ENCODE measurements around the gene APBB3.
A peak's percentile ranks its signal among the peaks of the same experiment; 100 is the strongest.
"Not testable (repeated sequence)": the region's sequence is repeated elsewhere in the genome, so short reads cannot be mapped to it uniquely, and the experiment has no call there.

Gene APBB3, protein sequence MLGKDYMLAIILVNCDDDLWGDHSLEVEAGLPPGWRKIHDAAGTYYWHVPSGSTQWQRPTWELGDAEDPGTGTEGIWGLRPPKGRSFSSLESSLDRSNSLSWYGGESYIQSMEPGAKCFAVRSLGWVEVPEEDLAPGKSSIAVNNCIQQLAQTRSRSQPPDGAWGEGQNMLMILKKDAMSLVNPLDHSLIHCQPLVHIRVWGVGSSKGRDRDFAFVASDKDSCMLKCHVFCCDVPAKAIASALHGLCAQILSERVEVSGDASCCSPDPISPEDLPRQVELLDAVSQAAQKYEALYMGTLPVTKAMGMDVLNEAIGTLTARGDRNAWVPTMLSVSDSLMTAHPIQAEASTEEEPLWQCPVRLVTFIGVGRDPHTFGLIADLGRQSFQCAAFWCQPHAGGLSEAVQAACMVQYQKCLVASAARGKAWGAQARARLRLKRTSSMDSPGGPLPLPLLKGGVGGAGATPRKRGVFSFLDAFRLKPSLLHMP

DNA sequence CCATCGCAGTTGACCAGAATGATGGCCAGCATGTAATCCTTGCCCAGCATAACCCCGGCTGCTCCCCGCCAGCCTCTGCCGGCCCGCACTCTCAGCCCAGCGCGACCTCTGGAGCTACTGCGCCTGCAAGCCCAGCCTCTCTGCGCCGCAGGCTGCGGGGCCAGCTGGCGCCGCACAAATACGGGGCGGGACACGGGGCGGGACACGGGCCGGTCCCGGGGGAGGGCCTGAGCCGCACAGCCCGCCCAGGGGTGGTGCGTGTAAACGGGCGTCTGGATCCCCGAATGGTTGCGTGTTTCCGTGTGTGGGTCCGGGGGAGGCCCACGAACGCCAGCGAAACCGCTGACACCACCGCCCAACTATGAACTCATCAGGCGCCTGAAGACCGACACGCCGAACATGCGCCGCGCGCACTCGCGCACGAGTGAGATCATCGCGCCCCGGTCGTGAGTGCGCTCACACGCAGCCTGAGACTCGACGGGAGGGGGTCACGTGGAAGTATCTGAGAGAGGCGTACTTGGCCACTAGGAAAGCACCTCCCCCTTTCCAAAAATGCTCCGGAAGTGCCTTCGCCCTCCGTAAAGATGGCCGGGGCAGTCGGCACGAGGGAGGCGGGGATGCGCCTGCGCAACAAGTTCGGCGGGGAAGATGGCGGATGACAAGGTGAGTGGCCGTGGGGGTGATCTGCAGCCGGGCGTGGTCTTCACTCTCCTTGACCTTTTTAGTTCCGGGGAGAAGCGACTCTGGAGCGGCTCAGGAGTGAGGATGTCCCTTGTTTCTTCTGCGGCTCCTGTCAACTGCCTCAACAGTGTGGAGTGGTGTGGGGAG lies at the start of gene APBB3, which contains the start of gene SLC35A4:
TSS of gene APBB3 (minus strand) at position 403 of the 828 bp plus-strand sequence. CDS start at position 50, 353 bp downstream.
TSS of gene SLC35A4 (plus strand) at position 633 of the 828 bp plus-strand sequence. CDS start 2,342 bp downstream, outside the sequence.
- peak; percentile 87 for DNase-seq

DNA sequence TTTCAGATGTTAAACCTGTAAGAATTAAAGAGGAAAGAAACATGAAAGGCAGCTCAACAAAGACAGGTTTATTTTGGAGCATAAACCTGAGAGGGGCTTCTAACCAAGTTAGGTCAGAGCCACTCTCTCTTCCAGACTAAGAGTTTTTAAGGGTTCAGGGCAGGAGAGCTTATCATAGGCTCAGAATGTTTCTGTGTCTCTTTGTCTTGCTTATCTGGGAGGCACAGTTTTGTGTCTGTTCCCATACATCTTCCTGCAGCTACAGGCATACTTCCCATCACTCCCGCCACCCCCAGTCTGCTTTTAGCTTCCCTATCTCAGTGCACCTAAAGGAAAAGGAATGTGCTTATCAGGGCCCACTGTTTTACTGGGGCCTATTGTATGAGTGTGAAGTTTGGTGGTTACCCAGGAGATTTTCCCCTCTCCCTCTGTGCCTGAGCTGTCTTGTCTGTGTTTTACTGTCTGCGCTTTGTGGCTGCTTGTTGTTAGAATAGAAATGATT lies 46.7 kb upstream of the APBB3 start:
- no peak for DNase-seq

DNA sequence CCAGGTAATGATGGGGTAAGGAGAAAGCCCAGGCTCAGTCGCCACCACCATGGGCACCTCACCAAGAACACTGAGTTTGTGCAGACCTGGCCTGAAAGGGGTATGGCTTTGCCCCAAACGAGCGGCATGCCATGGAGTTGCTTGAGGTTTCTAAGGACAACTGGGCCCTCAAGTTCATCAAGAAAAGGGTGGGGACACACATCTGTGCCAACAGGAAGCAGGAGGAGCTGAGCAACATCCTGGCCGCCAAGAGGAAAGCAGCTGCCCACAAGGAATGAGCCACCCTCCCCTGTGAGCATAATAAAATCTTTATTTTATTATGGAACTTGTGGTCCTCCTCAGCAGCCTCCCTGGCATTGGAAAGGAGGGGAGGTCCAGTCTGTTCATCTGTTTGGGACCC lies 44.7 kb upstream of the APBB3 start:
- DNase-seq = no peak

DNA sequence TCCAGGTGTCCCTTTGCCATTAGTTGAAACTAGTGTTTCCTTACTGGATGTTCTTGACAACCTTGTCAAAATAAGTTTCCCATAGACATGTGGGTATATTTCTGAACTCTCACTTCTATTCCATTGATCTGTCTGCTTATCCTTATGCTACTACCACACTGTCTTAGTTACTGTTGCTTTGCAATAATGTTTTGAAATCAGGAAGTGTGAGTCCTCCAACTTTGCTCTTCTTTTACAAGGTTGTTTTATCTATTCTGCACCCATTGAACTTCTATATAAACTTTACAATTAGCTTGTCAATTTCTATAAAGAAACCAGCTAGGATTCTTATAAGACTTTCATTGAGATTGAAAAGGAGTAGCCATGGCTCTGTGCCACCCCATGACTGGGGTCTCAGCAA lies 44.3 kb upstream of the APBB3 start:
- no peak for DNase-seq

DNA sequence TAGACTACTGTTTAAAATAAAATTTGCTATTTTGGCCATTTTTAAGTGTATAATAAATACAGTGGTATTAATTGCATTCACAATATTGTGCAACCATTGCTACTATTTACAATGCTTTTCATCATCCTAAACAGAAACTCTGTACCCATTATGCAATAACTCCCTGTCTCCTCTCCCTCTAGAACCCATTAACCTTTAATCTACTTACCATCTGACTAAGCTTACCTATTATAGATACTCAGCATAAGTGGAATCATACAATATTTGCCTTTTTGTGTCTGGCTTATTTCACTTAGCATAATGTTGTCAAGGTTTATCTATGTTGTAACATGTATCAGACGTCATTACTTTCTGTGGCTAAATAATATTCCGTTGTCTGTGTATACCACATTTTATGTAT lies 42.6 kb upstream of the APBB3 start:
- no peak for DNase-seq

DNA sequence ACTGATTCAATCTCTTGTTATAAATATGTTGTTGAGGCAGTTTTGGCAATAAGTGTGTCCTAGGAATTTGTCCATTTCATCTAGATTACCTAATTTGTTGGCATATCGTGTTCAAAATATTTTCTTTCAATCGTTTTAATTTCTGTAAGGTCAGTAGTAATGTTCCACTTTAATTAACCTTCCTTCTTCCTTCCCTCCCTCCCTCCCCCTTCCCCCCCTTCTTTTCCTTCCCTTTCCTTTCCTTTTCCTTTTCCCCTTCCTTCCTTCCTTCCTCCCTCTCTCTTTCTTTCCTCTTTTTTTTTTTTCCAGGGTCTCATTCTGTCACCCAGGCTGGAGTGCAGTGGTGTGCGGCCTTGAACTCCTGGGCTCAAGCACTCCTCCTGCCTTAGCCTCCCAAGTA lies 41.5 kb upstream of the APBB3 start:
- DNase-seq = no peak

DNA sequence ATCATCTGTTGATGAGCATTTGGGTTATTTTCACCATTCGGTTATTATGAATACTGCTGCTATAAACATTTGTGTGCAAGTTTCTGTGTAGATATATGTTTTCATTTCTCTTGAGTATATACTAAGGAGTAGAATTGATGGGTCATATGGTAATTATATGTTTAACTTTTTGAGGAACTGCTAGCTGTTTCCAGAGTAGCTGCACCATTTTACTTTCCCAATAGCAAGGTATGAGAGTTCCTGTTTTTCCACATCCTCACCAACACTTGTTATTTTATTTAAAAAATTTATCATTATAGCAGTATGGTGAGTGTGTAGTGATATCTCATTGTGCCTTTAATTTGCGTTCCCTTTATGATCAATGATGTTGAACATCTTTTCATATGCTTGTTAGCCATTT lies 39.3 kb upstream of the APBB3 start:
- DNase-seq = no peak

DNA sequence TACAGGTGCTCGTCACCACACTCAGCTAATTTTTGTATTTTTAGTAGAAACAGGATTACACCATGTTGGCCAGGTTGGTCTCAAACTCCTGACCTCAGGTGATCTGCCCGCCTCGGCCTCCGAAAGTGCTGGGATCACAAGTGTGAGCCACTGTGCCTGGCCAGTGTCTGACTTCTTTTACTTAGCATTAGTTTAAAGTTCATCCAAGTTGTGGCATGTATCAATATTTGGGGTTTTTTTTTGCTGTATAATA lies 39.0 kb upstream of the APBB3 start:
- DNase-seq = not testable (repeated sequence)

DNA sequence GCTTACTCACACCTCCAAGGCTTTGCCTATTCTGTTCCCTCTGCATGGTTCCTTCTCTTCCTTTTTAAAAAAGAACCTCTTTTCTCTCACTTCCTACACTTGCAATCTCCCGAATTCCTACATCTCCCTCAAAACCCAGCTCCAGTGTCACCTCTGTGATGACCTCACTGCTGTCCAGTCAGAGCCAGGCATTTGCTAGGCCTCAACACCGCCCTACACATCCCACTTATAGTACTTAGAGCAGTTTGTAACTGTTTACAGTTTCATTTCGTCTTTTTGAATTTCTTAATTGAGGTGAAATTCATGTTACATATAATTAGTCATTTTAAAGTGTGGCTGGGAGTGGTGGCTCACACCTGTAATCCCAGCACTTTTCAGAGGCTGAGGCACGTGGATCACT lies 37.7 kb upstream of the APBB3 start:
- DNase-seq = no peak

DNA sequence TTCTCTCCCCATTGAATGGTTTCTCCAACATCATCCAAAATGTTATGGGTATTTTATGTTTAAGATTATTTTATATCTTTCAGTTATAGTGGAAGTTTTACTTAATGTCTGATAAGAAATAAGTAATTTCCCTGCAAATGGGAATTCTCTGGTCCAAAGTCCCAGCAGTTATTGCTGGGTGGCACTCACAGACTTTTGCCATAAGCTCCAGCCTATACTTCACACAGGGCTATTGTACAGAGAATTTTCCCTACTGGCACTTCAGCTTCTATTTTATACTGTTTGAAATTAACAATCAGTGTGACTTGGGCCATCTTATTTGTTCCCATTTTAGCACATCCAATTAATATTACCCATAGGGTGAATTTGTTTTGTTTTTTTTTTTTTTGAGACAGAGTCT lies 35.7 kb upstream of the APBB3 start:
- no peak for DNase-seq

DNA sequence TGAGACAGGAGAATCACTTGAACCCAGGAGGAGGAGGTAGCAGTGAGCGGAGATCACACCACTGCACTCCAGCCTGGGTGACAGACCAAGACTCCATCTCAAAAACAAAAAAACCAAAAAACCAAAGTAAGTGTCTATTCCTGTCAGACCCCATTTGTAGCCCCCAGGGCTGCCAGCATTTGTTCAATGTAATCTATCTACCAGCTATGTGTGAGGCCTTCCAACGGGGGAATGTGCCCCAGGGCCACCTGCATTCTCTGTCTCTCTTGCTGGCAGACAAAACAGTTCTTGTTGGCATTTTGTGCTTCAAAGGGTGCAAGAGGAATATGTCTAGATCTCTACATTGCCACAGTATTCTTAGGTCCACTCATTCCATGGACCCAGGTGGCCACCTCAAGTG lies 34.4 kb upstream of the APBB3 start:
- no peak for DNase-seq

DNA sequence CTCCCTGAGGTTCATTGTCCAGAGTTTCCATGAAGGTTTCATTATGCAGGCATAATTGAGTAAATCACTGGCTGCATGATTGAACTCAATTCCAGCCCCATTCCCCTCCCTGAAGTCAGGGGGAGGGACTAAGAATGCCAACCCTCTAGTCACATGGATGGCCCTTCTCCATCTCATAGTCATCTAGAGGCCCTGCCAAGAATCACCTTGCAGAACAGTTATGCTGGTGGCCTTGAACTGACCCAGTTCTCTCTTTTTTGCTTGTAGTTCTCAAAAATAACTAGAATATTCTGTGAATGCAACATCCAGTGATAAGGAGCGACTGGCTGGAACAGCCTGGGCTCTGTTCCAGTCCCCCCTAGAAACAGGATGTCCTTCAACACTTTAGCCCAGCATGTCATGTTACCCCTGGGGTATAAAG lies 31.9 kb upstream of the APBB3 start:
- no peak for DNase-seq

DNA sequence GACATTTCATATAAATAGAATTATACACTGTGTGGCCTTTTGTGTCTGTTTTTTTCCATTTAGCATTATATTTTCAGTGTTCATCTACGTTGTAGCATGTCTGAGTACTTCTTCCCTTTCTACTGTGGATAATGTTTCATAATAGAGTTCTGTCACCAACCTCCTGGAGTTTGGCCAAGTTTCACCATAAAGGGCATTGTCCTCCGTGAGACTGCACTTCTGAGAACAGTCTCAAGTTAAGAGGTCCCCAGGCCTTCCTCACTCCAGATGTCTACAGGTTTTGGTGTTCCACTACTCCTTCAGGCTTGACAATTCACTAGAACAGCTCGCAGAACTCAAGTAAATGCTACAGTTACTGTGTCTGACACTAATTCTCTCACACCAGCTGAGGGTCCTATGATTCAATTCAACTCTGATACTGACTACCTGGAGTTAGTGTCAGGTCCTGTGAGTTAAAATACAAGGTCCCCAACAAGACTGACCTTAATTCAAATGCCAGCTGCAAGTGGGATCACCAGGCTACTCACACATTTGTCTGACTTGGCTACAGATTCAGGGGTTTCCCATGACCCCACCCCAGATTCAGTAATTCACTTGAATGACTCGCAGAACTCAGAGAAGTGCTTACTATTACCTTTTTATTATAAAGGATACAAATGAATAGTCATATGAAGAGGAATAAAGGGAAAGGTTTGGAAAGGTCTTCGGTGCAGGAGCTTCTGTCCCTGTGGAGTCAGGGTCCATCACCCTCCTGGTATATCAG lies 31.3 kb upstream of the APBB3 start:
- no peak for DNase-seq

DNA sequence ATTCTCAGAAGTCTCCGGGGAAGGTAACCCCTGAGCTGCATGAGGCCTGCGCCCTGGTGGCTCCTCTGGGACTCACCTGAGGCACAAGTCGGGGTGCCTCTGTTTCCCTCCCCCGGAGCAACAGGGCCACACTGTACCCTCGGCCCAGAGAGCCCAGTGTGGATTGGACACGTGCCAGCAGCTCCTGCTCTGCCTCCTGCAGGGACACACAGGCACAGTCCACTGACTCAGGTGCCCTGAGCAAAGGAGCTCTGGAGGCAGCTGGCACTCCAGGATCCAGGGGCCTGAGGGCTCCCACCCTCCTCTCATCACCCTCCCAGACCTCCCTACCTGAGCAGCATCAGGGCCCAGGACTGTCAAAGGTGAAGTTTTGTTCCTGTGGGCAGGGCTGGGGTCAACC lies 29.8 kb upstream of the APBB3 start:
- DNase-seq = no peak

DNA sequence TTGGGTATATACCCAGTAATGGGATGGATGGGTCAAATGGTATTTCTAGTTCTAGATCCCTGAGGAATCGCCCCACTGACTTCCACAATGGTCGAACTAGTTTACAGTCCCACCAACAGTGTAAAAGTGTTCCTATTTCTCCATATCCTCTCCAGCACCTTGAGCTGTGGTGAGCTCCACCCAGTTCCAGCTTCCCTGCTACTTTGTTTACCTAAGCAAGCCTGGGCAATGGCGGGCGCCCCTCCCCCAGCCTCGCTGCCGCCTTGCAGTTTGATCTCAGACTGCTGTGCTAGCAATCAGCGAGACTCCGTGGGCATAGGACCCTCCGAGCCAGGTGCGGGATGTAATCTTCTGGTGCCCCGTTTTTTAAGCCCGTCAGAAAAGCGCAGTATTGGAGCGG lies 28.7 kb upstream of the APBB3 start:
- not testable (repeated sequence) for DNase-seq

DNA sequence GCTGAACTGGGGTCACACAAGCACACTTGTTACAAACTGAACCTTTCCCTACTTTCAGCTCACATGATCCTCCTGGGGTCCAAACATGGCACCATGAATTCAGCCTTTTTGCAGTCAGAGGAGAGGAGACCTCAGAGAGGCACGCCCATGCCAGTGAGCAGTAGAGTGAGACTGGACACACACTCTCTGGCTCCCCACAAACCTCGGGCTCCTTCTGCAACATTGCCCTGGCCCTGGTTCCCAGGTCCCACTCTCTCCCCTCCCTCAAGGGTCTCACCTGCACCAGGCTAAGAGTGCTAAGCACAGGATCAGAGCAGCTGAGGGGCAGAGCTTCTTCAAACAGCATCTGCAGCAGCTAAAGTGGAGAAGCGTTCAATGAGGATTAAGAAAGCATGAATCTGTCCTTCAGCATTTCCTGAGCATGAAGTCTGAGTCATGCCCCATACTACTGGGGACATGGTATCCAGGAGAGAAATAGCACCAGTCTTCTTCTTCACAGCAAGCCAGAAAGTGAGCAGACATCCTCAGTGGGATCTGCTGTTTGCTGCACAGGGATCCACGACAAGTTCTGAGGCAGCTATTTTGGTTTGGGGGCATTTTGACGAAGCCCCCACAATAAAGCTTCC lies 27.5 kb upstream of the APBB3 start:
- no peak for DNase-seq

DNA sequence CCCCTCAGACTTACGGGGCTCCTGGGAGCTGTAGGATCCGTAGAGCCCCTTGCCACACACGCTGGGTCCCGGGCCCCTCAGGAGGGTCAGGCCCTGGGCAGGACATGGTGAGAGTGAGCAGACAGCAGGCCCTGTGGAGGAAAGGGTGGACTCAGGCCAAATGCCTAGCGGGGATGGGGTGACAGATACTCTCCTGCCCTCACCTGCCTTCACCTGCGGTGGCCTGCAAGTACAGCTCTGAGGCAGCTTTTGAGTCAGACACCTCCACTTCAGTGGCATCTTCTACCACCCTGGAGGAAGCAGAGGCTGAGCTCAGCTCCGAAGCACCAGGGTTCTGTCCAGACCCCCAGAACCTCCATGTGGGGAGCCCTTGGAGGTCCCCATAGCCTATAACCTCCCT lies 26.5 kb upstream of the APBB3 start:
- DNase-seq = no peak

DNA sequence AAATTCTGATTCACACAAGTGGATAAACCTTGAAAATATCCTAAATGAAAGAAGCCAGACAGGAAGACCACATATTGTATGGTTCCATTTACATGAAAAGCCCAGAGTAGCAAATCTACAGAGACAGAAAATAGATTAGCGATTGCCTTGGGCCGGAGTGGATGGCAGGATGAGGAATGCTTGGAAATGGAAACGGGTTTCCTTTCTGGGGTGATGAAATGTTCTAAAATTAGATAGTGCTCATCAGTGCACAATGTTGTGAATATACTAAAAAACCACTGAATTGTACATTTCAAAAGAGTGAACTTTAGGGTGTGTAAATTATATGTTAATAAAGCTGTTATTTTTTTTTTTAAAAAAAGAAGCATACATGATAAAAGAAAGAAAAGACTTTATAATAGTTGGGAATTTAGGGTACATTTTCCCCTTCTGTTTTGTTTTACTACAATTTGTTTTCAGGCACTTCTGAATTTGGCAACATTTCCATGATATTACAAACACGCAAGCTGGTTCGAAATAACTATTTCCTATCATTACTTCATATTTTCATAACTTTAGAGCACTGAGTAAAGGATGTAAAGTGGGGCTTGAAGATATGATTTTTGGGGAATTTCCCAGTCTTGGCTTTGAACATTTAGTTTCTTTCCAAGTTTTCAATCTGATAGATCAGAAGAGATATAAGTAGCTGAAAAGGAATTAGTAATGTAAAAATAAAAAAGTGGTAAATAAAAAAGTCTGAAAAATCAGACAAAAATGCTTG lies 24.1 kb upstream of the APBB3 start:
- DNase-seq = no peak

DNA sequence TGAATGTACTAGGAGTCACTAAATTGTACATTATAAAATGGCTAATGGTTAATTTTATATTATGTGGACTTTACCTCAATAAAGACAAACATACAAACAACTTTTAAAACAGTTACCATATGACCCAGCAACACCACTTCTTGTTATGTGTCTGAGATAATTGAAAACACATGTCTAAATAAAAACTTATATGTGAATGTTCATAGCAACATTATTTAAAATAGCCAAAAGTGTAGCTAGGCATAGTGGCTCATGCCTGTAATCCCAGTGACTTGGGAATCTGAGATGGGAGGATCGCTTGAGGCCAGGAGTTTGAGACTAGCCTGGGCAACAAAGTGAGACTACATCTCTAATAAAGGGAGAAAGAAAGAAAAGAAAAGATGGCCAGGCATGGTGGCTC lies 23.1 kb upstream of the APBB3 start:
- DNase-seq = no peak

DNA sequence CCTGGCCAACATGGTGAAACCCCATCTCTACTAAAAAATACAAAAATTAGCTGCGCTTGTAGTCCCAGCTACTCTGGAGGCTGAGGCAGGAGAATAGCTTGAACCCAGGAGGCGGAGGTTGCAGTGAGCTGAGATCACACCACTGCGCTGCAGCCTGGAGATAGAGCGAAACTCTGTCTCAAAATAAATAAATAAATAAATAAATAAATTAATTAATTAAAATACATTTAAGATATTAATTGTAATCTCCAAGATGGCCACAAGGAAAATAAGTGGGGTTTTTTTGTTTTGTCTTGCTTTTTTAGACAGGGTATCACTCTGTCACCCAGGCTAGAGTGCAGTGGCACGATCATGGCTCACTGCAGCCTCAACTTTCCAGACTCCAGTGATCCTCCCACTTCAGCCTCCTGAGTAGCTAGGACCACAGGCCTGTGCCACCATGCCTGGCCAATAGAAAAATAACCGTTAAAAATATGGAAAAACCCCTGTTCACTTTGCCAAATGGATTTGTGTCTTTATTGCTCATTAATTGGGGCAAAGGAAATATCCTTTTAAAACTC lies 14.9 kb upstream of the APBB3 start:
- not testable (repeated sequence) for DNase-seq

DNA sequence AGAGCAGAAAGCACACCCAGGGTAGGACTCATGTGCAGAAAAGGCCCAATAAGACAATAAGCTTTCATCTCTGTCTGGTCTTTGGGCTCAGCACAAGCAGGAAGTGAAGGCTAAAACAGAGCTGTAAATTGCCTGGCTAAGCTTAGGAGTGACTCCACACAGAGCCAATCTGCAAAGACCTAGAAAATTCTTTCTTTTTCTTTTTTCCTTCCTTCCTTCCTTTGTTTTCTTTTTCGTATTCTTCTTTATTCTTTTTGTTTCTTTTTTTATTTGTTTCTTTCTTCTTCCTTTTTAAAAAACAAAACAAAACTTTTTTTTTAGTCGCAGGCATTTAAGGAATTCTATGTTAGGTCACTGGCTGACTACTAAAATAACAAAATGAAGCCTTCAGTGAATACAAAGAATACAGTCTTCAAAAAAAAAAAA lies 12.4 kb upstream of the APBB3 start:
- DNase-seq = no peak

DNA sequence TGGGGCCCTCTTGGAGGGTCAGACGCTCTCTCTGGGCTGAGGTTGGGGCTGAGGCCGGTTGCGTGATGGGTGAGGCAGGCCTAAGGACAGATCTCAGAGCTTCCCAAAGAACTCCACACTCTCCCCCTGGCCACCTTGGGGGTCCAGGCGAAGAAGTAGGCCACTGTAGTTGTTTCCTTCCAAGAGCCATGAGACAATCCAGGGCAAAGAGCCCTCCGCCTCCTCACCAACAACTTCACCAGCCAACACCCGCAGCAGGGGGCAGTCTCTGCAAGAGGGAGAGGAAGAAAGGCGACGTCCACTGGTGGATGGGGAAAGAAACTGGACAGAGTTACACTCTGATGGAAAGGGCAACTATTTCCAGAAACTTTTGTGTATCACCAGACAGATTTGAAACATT lies 10.9 kb upstream of the APBB3 start:
- DNase-seq = no peak
